OCI-LY3 (cell line): ENCODE data around the gene PALD1.

ENCODE experiments used
- EZH2phosphoT487 ChIP-seq: fragments of 200-600 bp; shearing (Covaris generic); IDR thresholded peaks from 2 replicates; pipeline ENCODE4 v1.6.1; 2018; ENCODE audit warnings: antibody characterized with exemption, mixed run types, low read depth
- TF ChIP-seq, protein P1 (sequence below): fragments of 200-600, 300-600 bp; sonication (generic); IDR thresholded peaks from 2 replicates; pipeline ENCODE4 v1.5.1; 2014; ENCODE audit warnings: antibody characterized with exemption, low read length, low read depth

DNA sequence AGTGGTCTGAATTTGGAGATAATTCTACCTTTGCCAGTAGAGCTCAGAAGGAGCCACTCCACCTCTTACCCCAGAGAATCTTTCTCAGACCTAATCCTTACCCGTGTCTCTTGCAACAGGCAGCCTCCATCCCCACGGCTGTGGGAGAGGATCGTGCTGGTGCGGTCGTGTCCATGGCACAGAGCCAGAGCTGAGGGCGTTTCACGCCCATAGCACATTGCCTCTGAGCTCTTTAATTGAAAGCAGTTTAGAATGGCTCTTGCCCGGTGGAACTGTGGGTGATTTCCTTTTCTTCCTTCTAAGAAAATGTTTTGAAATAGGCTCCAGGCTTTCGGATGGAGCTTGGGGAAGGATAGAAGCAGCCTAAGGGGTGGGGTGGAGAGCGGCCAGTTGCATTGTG, 82.5 kb downstream of the PALD1 start:
- TF ChIP-seq, protein P1, sequence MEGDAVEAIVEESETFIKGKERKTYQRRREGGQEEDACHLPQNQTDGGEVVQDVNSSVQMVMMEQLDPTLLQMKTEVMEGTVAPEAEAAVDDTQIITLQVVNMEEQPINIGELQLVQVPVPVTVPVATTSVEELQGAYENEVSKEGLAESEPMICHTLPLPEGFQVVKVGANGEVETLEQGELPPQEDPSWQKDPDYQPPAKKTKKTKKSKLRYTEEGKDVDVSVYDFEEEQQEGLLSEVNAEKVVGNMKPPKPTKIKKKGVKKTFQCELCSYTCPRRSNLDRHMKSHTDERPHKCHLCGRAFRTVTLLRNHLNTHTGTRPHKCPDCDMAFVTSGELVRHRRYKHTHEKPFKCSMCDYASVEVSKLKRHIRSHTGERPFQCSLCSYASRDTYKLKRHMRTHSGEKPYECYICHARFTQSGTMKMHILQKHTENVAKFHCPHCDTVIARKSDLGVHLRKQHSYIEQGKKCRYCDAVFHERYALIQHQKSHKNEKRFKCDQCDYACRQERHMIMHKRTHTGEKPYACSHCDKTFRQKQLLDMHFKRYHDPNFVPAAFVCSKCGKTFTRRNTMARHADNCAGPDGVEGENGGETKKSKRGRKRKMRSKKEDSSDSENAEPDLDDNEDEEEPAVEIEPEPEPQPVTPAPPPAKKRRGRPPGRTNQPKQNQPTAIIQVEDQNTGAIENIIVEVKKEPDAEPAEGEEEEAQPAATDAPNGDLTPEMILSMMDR = no peak
- TF ChIP-seq EZH2phosphoT487 = no peak
